Mesenchymal stem cell (in vitro differentiated cells and primary cell): Measurements from ENCODE around the gene CHL1.

ENCODE experiments used
- DNase-seq: peaks from one replicate; pipeline ENCODE4 v3.0.0-alpha.2; 2013
- H2AFZ ChIP-seq: one replicate; pipeline ENCODE4 v1.6.1; 2013; ENCODE audit warnings: low read depth, mild to moderate bottlenecking, control low read depth, inconsistent platforms, low read length, moderate library complexity
- H2AK5ac ChIP-seq: 2 replicates; pipeline ENCODE4 v1.6.1; 2013; ENCODE audit warnings: low read length, moderate library complexity, mild to moderate bottlenecking, inconsistent platforms; ENCODE audit not compliant: severe bottlenecking
- H2BK120ac ChIP-seq: one replicate; pipeline ENCODE4 v1.6.1; 2013; ENCODE audit warnings: low read depth, mild to moderate bottlenecking, inconsistent platforms, low read length, moderate library complexity
- H2BK12ac ChIP-seq, 2 experiments: one replicate each; pipeline ENCODE4 v1.6.1; 2013; ENCODE audit warnings: inconsistent platforms in 2 of 2, low read length in 2 of 2, mild to moderate bottlenecking in 2 of 2, moderate library complexity in 2 of 2, control low read depth in 1 of 2
- H2BK15ac ChIP-seq: one replicate; pipeline ENCODE4 v1.6.1; 2013; ENCODE audit warnings: mild to moderate bottlenecking, low read depth, inconsistent platforms; ENCODE audit not compliant: poor library complexity, severe bottlenecking
- H2BK5ac ChIP-seq: 2 replicates; pipeline ENCODE4 v1.6.1; 2013; ENCODE audit warnings: low read depth, mild to moderate bottlenecking, low read length, control low read depth, inconsistent platforms; ENCODE audit not compliant: poor library complexity, severe bottlenecking
- H3K14ac ChIP-seq, 2 experiments: one replicate each; pipeline ENCODE4 v1.6.1; 2013; ENCODE audit warnings: inconsistent platforms in 2 of 2, low read length in 2 of 2, control low read depth in 1 of 2, mild to moderate bottlenecking in 1 of 2, moderate library complexity in 1 of 2
- H3K18ac ChIP-seq, 2 experiments: one replicate each; pipeline ENCODE4 v1.6.1; 2013; ENCODE audit warnings: inconsistent platforms in 2 of 2, low read length in 2 of 2, control low read depth in 1 of 2, low read depth in 1 of 2, mild to moderate bottlenecking in 1 of 2
- H3K23ac ChIP-seq, 2 experiments: one replicate each; pipeline ENCODE4 v1.6.1; 2013; ENCODE audit warnings: inconsistent platforms in 2 of 2, low read length in 2 of 2, mild to moderate bottlenecking in 2 of 2, moderate library complexity in 2 of 2, control low read depth in 1 of 2
- H3K27ac ChIP-seq: 2 replicates; pipeline ENCODE4 v1.5.1; 2013; ENCODE audit warnings: mild to moderate bottlenecking, moderate library complexity, low read length, control low read depth, inconsistent platforms; ENCODE audit not compliant: poor library complexity, severe bottlenecking
- H3K27me3 ChIP-seq, 2 experiments: 2 replicates each; pipeline versions ENCODE4 v1.6.1 to v1.7.0; 2013; ENCODE audit warnings: low read length in 2 of 2, mild to moderate bottlenecking in 2 of 2, moderate library complexity in 2 of 2, control low read depth in 1 of 2, inconsistent platforms in 1 of 2; ENCODE audit not compliant: control insufficient read depth in 1 of 2, insufficient read depth in 1 of 2
- H3K36me3 ChIP-seq, 2 experiments: 2 replicates each; pipeline versions ENCODE4 v1.6.1 to v1.7.0; 2013; ENCODE audit warnings: low read length in 2 of 2, control low read depth in 1 of 2, inconsistent platforms in 1 of 2, low read depth in 1 of 2, mild to moderate bottlenecking in 1 of 2; ENCODE audit not compliant: insufficient read depth in 2 of 2, control insufficient read depth in 1 of 2
- H3K4ac ChIP-seq, 2 experiments: one replicate each; pipeline ENCODE4 v1.6.1; 2013; ENCODE audit warnings: inconsistent platforms in 2 of 2, low read length in 2 of 2, mild to moderate bottlenecking in 2 of 2, moderate library complexity in 2 of 2, control low read depth in 1 of 2, low read depth in 1 of 2
- H3K4me1 ChIP-seq: 2 replicates; pipeline ENCODE4 v1.6.1; 2013; ENCODE audit warnings: low read depth, low read length, control low read depth; ENCODE audit not compliant: control insufficient read depth, insufficient read depth
- H3K4me2 ChIP-seq: 2 replicates; pipeline ENCODE4 v1.6.1; 2013; ENCODE audit warnings: low read length, mild to moderate bottlenecking, inconsistent platforms; ENCODE audit not compliant: poor library complexity, severe bottlenecking
- H3K4me3 ChIP-seq, 2 experiments: 2 replicates each; pipeline versions ENCODE4 v1.5.1 to v1.7.0; 2013; ENCODE audit warnings: low read length in 2 of 2, mild to moderate bottlenecking in 2 of 2, control low read depth in 1 of 2, low read depth in 1 of 2; ENCODE audit not compliant: insufficient read depth in 1 of 2
- H3K79me1 ChIP-seq: replicated peaks from 2 replicates; pipeline ENCODE4 v1.6.1; 2013; ENCODE audit warnings: mild to moderate bottlenecking, control low read depth, low read length, inconsistent platforms; ENCODE audit not compliant: poor library complexity, severe bottlenecking
- H3K9ac ChIP-seq: 2 replicates; pipeline ENCODE4 v1.7.0; 2013; ENCODE audit warnings: mild to moderate bottlenecking, low read length, moderate library complexity
- H3K9me3 ChIP-seq: 2 replicates; pipeline ENCODE4 v1.7.0; 2013; ENCODE audit warnings: mild to moderate bottlenecking, low read length; ENCODE audit not compliant: control insufficient read depth
- H4K8ac ChIP-seq: one replicate; pipeline ENCODE4 v1.6.1; 2013; ENCODE audit warnings: inconsistent platforms, mild to moderate bottlenecking, low read length, moderate library complexity
- H4K91ac ChIP-seq: one replicate; pipeline ENCODE4 v1.6.1; 2013; ENCODE audit warnings: mild to moderate bottlenecking, low read length, inconsistent platforms
- WGBS: methylation state at CpG from one replicate; pipeline ENCODE4 v1.1.7; 2013; ENCODE audit warnings: mixed read lengths; 5-methylcytosine and 5-hydroxymethylcytosine counted together

CHL1 gene

GRCh38 chr3:435161-435560 lies 238.6 kb downstream of the CHL1 start:
- Histone ChIP-seq H3K4me1 (no peaks in the 10 kb centered on the region), H4K8ac (no peak overlapping the region), H4K91ac (no peak overlapping the region), H2BK5ac (no peak overlapping the region), H2BK15ac (no peak overlapping the region), H3K4me3 (no peak overlapping the region), H2BK12ac (no peak overlapping the region), H3K9ac (no peak overlapping the region), H3K4me2 (no peak overlapping the region), H3K9me3 (no peaks in the 10 kb centered on the region), H3K23ac (no peak overlapping the region), H3K14ac (no peak overlapping the region), H3K27me3 (no peaks in the 10 kb centered on the region), H3K36me3 (no peaks in the 10 kb centered on the region), H3K18ac (no peak overlapping the region), H2AFZ (no peak overlapping the region), H2AK5ac (no peak overlapping the region), H3K4ac (no peak overlapping the region), H2BK120ac (no peak overlapping the region), H3K79me1 (no peaks in the 10 kb centered on the region), H3K27ac (no peak overlapping the region)
- DNase-seq, result no peak
- WGBS, result no CpG with 5 or more reads among the region's 3 CpGs

- no peak overlapping the region for H2BK15ac ChIP-seq
- H3K79me1 ChIP-seq, result no peaks in the 10 kb centered on the region
- H2BK12ac ChIP-seq, result no peak overlapping the region
- H2BK120ac ChIP-seq, result no peak overlapping the region
- H2AFZ ChIP-seq, result no peak overlapping the region
- DNase-seq, result no peak
- H3K9ac ChIP-seq, result no peak overlapping the region
- H3K23ac ChIP-seq, result no peak overlapping the region
- H2AK5ac ChIP-seq, result no peak overlapping the region
- no peak overlapping the region for H4K91ac ChIP-seq
- H3K4me2 ChIP-seq, result no peak overlapping the region
- H3K14ac ChIP-seq, result no peak overlapping the region
- H3K4me1 ChIP-seq, result no peaks in the 10 kb centered on the region
- no peaks in the 10 kb centered on the region for H3K9me3 ChIP-seq
- no peaks in the 10 kb centered on the region for H3K27me3 ChIP-seq
- H3K4ac ChIP-seq, result no peak overlapping the region
- H3K18ac ChIP-seq, result no peak overlapping the region
- H3K4me3 ChIP-seq, result no peak overlapping the region
- no peak overlapping the region for H4K8ac ChIP-seq
- H3K36me3 ChIP-seq, result no peaks in the 10 kb centered on the region
- H2BK5ac ChIP-seq, result no peak overlapping the region
- H3K27ac ChIP-seq, result no peak overlapping the region
- 88% methylated on average over 1 of the region's 2 CpGs for WGBS
These were observed 239.5 kb downstream of the CHL1 start for GRCh38 chr3:436053-436452.

- 88% methylated on average over 2 of the region's 5 CpGs for WGBS
These were observed 244.3 kb downstream of the CHL1 start for GRCh38 chr3:440826-441225.

DNA sequence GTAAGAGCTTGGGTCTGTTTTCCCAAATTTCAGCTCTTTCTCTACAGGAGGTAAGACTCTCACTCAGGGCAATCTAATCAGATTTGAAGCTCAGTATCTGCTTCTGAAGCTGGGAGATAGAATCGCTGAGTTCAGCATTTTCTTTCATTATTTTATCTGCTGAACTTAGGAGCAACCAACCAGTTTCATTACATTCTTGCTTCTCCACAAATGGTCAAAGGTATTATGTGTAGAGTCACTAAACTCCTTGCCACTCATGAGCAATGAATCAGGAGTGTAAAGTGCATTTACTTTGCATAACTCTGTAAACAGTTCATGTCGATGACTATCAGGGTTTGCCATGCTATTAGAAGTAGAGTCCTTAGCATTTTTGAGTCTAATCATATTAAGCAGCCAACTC lies 249.4 kb downstream of the CHL1 start:
- Histone ChIP-seq H3K36me3 (no peaks in the 10 kb centered on the region), H2BK12ac (no peak overlapping the region), H2AK5ac (no peak overlapping the region), H2BK5ac (no peak overlapping the region), H3K4me3 (no peak overlapping the region), H3K4ac (no peak overlapping the region), H3K4me2 (no peak overlapping the region), H3K18ac (no peak overlapping the region), H3K4me1 (no peaks in the 10 kb centered on the region), H3K9ac (no peak overlapping the region), H3K27me3 (no peaks in the 10 kb centered on the region), H2AFZ (no peak overlapping the region), H4K8ac (no peak overlapping the region), H3K27ac (no peak overlapping the region), H3K14ac (no peak overlapping the region), H4K91ac (no peak overlapping the region), H3K23ac (no peak overlapping the region), H3K79me1 (no peaks in the 10 kb centered on the region), H2BK120ac (no peak overlapping the region), H3K9me3 (peaks cover 5% of the 10 kb centered on the region), H2BK15ac (no peak overlapping the region)
- WGBS, result 86% methylated on average over 2 of the region's 2 CpGs
- no peak for DNase-seq

More at GRCh38 chr3:440826-441225, 244.3 kb downstream of the CHL1 start:
- Histone ChIP-seq H3K36me3 (no peaks in the 10 kb centered on the region), H3K79me1 (no peaks in the 10 kb centered on the region), H2BK12ac (no peak overlapping the region), H2AK5ac (no peak overlapping the region), H3K27ac (no peak overlapping the region), H3K4me3 (no peak overlapping the region), H3K4ac (no peak overlapping the region), H2BK15ac (no peak overlapping the region), H3K9ac (no peak overlapping the region), H2BK5ac (no peak overlapping the region), H3K18ac (no peak overlapping the region), H3K4me1 (no peaks in the 10 kb centered on the region), H4K91ac (no peak overlapping the region), H3K9me3 (peaks cover 5% of the 10 kb centered on the region), H2AFZ (no peak overlapping the region), H2BK120ac (no peak overlapping the region), H3K27me3 (no peaks in the 10 kb centered on the region), H3K14ac (no peak overlapping the region), H4K8ac (no peak overlapping the region), H3K4me2 (no peak overlapping the region), H3K23ac (no peak overlapping the region)
- DNase-seq, result no peak
